ENCODE results near the gene NMNAT2.

- TF ChIP-seq CTCF (conservative IDR thresholded peaks at IDR 0.05; ENCODE audit: low read depth, low read length) (no peak), SMC3 (IDR thresholded peaks at IDR 0.05; ENCODE audit: low read depth, low read length) (no peak), CHD1 (IDR thresholded peaks at IDR 0.05; ENCODE audit: low read depth, low read length) (no peak), POLR2A (IDR thresholded peaks at IDR 0.05; ENCODE audit: low read depth, low read length) (no peak), ELK1 (IDR thresholded peaks at IDR 0.05; ENCODE audit: borderline replicate concordance, low read depth, low read length) (no peak), CEBPB (IDR thresholded peaks at IDR 0.05; ENCODE audit: low read depth, low read length) (no peak), MAFK (IDR thresholded peaks at IDR 0.05; ENCODE audit: low read depth, low read length) (no peak), RCOR1 (IDR thresholded peaks at IDR 0.05; ENCODE audit: insufficient replicate concordance, low read length) (no peak)
Observed at GRCh38 chr1:183222909-183223308, 195.3 kb downstream of the NMNAT2 start.

All from IMR-90 (cell line).